Measurements from ENCODE around the gene CELF6.

GRCh38 chr15:72361176-72361575 lies 41.2 kb upstream of the CELF6 start:
- TF ChIP-seq, protein P1, sequence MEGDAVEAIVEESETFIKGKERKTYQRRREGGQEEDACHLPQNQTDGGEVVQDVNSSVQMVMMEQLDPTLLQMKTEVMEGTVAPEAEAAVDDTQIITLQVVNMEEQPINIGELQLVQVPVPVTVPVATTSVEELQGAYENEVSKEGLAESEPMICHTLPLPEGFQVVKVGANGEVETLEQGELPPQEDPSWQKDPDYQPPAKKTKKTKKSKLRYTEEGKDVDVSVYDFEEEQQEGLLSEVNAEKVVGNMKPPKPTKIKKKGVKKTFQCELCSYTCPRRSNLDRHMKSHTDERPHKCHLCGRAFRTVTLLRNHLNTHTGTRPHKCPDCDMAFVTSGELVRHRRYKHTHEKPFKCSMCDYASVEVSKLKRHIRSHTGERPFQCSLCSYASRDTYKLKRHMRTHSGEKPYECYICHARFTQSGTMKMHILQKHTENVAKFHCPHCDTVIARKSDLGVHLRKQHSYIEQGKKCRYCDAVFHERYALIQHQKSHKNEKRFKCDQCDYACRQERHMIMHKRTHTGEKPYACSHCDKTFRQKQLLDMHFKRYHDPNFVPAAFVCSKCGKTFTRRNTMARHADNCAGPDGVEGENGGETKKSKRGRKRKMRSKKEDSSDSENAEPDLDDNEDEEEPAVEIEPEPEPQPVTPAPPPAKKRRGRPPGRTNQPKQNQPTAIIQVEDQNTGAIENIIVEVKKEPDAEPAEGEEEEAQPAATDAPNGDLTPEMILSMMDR (IDR thresholded peaks at IDR 0.05; ENCODE audit: poor library complexity): no peak
- TF ChIP-seq EZH2 (IDR thresholded peaks at IDR 0.05; ENCODE audit: borderline replicate concordance): no peak
